Keratinocyte (primary cell): Measurements from ENCODE around the gene ARCN1.

ENCODE experiments used
- CTCF ChIP-seq, 3 experiments: IDR thresholded peaks in 1 of 3; conservative IDR thresholded peaks in 1 of 3; optimal IDR thresholded peaks in 1 of 3; 2 replicates in 2 of 3; 3 replicates in 1 of 3; pipeline versions ENCODE3 to v1.5.1; 2011; ENCODE audit warnings: low read length in 3 of 3, mild to moderate bottlenecking in 3 of 3, moderate library complexity in 2 of 3, control low read depth in 1 of 3, inconsistent platforms in 1 of 3; ENCODE audit not compliant: insufficient read depth in 2 of 3; ENCODE audit errors: extremely low read depth in 1 of 3
- EZH2 ChIP-seq: IDR thresholded peaks from one replicate; pipeline ENCODE4 v1.6.1; 2012; ENCODE audit warnings: inconsistent platforms, mild to moderate bottlenecking, low read length, moderate library complexity

- no peak for TF ChIP-seq CTCF (optimal IDR thresholded peaks at IDR 0.05 in 1 of 3, IDR thresholded peaks at IDR 0.05 in 1 of 3, conservative IDR thresholded peaks at IDR 0.05 in 1 of 3; ENCODE audit: extremely low read depth in 1 of 3, insufficient read depth in 2 of 3, low read length in 3 of 3)
- TF ChIP-seq EZH2 = no peak
Measured at GRCh38 chr11:118627566-118627965, 55.4 kb downstream of the ARCN1 start.
